ENCODE results near the gene ASB2. TPM values are rescaled to one million over a fixed set of nuclear protein-coding genes. Genes with fewer than 3 reads are reported as not detected.
A peak's percentile ranks its signal among the peaks of the same experiment; 100 is the strongest.

ASB2 gene
- total RNA-seq, 1 experiment from 2014 or later = not detected

DNA sequence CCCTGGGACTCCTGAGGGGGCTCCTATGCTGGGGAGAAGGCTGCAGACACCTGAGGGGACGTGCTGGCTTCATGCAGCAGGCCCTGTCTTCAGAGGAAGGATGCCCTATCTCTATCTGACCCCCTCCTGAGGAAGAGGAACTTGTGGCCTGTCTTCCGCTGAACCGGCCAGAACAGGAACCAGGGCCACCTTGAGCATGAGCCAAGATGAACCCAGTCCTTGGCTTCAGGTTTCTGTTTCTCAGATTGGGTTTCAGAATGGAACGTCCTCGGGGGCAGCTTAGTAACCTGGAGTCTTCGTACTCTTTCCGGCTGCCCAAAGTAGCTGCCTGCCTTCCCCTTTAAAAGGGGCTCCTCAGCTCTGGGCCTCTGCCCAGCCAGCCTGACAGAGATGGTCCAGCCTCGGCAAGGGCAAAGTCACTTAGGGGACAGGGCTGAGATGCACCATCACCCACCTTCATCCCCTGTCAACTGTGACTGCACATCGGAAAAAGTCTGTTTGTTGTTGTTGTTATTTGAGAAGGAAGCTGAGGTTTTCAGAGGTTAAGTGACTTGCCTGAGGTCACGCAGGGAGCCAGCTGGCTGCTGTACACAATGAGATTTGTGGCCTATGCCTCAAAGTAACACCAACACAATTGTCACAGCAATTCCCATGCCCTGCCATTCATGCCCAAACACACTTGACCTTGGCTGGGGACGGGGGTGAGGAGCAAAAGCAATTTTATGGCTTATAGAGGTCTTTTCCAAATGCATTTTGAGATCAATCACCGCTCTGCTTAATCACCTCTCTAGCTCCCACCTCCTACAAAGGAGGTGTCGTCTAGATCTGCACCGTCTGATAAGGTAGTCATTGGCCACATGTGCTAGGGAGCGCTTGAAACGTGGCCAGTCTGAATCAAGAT is 13.4 kb downstream of the ASB2 start:
- Histone ChIP-seq H3K9ac (ENCODE audit: low read length) (no peak overlapping the region), H3K79me2 (ENCODE audit: insufficient read depth, low read length) (no peaks in the 10 kb centered on the region), H3K4me3 (replicated peaks in 1 of 2; ENCODE audit: low read depth in 1 of 2, low read length in 2 of 2) (no peak overlapping the region), H3K27ac (ENCODE audit: low read depth, low read length) (no peak overlapping the region), H3K27me3 (ENCODE audit: insufficient read depth, low read length) (no peaks in the 10 kb centered on the region), H3K4me2 (ENCODE audit: low read length) (peak overlapping the region; percentile 9; the same call in 1 of the 2 replicates), H2AFZ (ENCODE audit: low read depth, low read length, poor library complexity, severe bottlenecking) (no peak overlapping the region), H3K9me2 (ENCODE audit: insufficient read depth) (no peaks in the 10 kb centered on the region), H3K4me1 (ENCODE audit: control insufficient read depth in 1 of 2, insufficient read depth in 2 of 2, low read length in 2 of 2) (peaks cover 19 to 65% of the 10 kb centered on the region in 2 experiments), H3K36me3 (ENCODE audit: control insufficient read depth in 1 of 2, insufficient read depth in 2 of 2, low read length in 2 of 2) (no peaks in the 10 kb centered on the region), H4K20me1 (ENCODE audit: insufficient read depth) (no peaks in the 10 kb centered on the region), H3K9me3 (ENCODE audit: control insufficient read depth in 1 of 2, insufficient read depth in 1 of 2, low read depth in 1 of 2, low read length in 2 of 2) (no peaks in the 10 kb centered on the region)
- intact Hi-C loops (cut with micrococcal nuclease) = no loop called here
- CTCF ChIA-PET = interaction anchor here (0.6 to 1.8 kb wide), 2 partner anchors 21 to 23 kb away, joined by 3 to 6 read pairs; no protein-coding TSS in a partner anchor
- DNase-seq (ENCODE audit: low read depth, low spot score) (no peak), ATAC-seq (no peak)
- RAD21 ChIA-PET (ENCODE audit: low non-redundant PET in 1 of 2, low total read pairs in 2 of 2, uncharacterized antibody in 2 of 2, unreplicated experiment in 2 of 2) = no interaction called here
- POLR2A ChIA-PET = no interaction called here
- no peak for TF ChIP-seq EGR1 (IDR thresholded peaks at IDR 0.05; ENCODE audit: low read depth)
- no peak for TF ChIP-seq SRF (IDR thresholded peaks at IDR 0.05; ENCODE audit: low read depth)
- TF ChIP-seq ZNF274 (IDR thresholded peaks at IDR 0.05; ENCODE audit: low read depth, low read length) = no peak
- no peak for TF ChIP-seq RAD21 (IDR thresholded peaks at IDR 0.05; ENCODE audit: low read depth)
- no peak for TF ChIP-seq ZFX (IDR thresholded peaks at IDR 0.05)
- TF ChIP-seq CBX3 (IDR thresholded peaks at IDR 0.05; ENCODE audit: low read depth) = no peak
- TF ChIP-seq SIN3A (IDR thresholded peaks at IDR 0.05; ENCODE audit: low read depth) = no peak
- TF ChIP-seq, protein P1, sequence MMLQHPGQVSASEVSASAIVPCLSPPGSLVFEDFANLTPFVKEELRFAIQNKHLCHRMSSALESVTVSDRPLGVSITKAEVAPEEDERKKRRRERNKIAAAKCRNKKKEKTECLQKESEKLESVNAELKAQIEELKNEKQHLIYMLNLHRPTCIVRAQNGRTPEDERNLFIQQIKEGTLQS (IDR thresholded peaks at IDR 0.05) = no peak
- TF ChIP-seq, protein P2, sequence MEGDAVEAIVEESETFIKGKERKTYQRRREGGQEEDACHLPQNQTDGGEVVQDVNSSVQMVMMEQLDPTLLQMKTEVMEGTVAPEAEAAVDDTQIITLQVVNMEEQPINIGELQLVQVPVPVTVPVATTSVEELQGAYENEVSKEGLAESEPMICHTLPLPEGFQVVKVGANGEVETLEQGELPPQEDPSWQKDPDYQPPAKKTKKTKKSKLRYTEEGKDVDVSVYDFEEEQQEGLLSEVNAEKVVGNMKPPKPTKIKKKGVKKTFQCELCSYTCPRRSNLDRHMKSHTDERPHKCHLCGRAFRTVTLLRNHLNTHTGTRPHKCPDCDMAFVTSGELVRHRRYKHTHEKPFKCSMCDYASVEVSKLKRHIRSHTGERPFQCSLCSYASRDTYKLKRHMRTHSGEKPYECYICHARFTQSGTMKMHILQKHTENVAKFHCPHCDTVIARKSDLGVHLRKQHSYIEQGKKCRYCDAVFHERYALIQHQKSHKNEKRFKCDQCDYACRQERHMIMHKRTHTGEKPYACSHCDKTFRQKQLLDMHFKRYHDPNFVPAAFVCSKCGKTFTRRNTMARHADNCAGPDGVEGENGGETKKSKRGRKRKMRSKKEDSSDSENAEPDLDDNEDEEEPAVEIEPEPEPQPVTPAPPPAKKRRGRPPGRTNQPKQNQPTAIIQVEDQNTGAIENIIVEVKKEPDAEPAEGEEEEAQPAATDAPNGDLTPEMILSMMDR (IDR thresholded peaks at IDR 0.05 in 2 of 3, conservative IDR thresholded peaks at IDR 0.05 in 1 of 3; ENCODE audit: borderline replicate concordance in 1 of 3, insufficient read depth in 1 of 3, low read depth in 2 of 3, low read length in 2 of 3) = no peak
- TF ChIP-seq POLR2A (IDR thresholded peaks at IDR 0.05; ENCODE audit: borderline replicate concordance, extremely low read depth, insufficient read depth, insufficient read length) = no peak
- TF ChIP-seq SP1 (IDR thresholded peaks at IDR 0.05; ENCODE audit: low read depth) = no peak
- TF ChIP-seq FOSL1 (IDR thresholded peaks at IDR 0.05; ENCODE audit: low read depth) = no peak
- no peak for TF ChIP-seq POLR2AphosphoS5 (IDR thresholded peaks at IDR 0.05; ENCODE audit: low read depth, low read length)
- no peak for TF ChIP-seq CEBPB (IDR thresholded peaks at IDR 0.05; ENCODE audit: low read depth)
- no peak for TF ChIP-seq JUND (IDR thresholded peaks at IDR 0.05)
- no peak for TF ChIP-seq EZH2 (IDR thresholded peaks at IDR 0.05)
- TF ChIP-seq, protein P3, sequence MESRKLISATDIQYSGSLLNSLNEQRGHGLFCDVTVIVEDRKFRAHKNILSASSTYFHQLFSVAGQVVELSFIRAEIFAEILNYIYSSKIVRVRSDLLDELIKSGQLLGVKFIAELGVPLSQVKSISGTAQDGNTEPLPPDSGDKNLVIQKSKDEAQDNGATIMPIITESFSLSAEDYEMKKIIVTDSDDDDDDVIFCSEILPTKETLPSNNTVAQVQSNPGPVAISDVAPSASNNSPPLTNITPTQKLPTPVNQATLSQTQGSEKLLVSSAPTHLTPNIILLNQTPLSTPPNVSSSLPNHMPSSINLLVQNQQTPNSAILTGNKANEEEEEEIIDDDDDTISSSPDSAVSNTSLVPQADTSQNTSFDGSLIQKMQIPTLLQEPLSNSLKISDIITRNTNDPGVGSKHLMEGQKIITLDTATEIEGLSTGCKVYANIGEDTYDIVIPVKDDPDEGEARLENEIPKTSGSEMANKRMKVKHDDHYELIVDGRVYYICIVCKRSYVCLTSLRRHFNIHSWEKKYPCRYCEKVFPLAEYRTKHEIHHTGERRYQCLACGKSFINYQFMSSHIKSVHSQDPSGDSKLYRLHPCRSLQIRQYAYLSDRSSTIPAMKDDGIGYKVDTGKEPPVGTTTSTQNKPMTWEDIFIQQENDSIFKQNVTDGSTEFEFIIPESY (IDR thresholded peaks at IDR 0.05; ENCODE audit: extremely low read depth, insufficient replicate concordance, low read length) = no peak
- TF ChIP-seq, protein P4, sequence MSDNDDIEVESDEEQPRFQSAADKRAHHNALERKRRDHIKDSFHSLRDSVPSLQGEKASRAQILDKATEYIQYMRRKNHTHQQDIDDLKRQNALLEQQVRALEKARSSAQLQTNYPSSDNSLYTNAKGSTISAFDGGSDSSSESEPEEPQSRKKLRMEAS (IDR thresholded peaks at IDR 0.05) = no peak
- TF ChIP-seq YY1 (IDR thresholded peaks at IDR 0.05; ENCODE audit: extremely low read depth, insufficient replicate concordance, low read depth, low read length) = no peak
- no peak for TF ChIP-seq EZH2phosphoT487 (IDR thresholded peaks at IDR 0.05; ENCODE audit: borderline replicate concordance)
- no TSS peak for BruUV-seq (replicated peaks)

All from HCT116 (cell line).